Activated CD8-positive, alpha-beta memory T cell treated with anti-CD3 and anti-CD28 coated beads, Interleukin-2, amount 50 U/mL, for 4 hours (primary cell): ENCODE data around the gene C17orf113.
"Not testable (repeated sequence)": the region's sequence is repeated elsewhere in the genome, so short reads cannot be mapped to it uniquely, and the experiment has no call there.

Experiments
- DNase-seq: peaks from one replicate; pipeline ENCODE4 v3.0.0-alpha.2; 2020

C17orf113 gene

GRCh38 chr17:42039794-42040763, 10.3 kb downstream of the C17orf113 start:
- no peak for DNase-seq

- DNase-seq: no peak
Observed at GRCh38 chr17:42038221-42038973, 12.0 kb downstream of the C17orf113 start.

DNA sequence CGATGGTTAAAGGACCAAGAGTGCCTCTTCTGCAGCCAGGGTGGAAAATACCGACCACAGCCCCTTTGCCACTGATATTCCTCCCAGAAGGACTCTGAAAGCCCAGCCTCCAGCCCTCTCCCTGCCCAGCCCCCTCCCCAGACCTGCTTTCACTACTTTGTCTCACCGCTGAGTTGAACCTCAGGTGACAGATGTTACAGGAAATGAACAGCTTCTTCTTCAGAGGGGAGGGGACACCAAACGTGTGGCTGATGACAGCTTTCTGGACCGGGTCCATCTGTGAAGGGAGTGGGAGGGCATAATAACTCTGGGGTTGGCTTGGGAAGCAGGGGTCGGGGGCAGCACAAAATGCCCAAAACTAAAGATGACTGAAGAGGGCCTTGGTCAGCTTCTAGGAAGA, 16.3 kb downstream of the C17orf113 start:
- DNase-seq: no peak

- DNase-seq: no peak
Observed at GRCh38 chr17:42031584-42031983, 18.8 kb downstream of the C17orf113 start.

DNA sequence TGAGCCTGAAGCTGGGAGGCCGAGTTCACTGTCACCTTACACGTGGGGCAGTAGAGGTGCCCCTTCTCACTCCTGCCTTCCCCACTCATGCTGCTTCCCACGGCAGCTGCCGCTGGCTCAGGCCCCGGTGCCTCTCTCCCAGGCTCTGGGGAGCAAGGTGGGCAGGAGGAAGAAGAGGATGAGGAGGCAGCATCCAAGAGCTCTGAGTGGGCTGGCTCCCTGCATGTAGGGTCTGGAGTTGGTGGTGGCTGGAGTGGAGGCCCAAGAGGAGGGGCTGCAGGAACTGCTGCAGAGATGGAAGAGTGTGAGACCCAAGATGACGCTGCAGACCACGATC, 21.6 kb downstream of the C17orf113 start:
- no peak for DNase-seq

DNA sequence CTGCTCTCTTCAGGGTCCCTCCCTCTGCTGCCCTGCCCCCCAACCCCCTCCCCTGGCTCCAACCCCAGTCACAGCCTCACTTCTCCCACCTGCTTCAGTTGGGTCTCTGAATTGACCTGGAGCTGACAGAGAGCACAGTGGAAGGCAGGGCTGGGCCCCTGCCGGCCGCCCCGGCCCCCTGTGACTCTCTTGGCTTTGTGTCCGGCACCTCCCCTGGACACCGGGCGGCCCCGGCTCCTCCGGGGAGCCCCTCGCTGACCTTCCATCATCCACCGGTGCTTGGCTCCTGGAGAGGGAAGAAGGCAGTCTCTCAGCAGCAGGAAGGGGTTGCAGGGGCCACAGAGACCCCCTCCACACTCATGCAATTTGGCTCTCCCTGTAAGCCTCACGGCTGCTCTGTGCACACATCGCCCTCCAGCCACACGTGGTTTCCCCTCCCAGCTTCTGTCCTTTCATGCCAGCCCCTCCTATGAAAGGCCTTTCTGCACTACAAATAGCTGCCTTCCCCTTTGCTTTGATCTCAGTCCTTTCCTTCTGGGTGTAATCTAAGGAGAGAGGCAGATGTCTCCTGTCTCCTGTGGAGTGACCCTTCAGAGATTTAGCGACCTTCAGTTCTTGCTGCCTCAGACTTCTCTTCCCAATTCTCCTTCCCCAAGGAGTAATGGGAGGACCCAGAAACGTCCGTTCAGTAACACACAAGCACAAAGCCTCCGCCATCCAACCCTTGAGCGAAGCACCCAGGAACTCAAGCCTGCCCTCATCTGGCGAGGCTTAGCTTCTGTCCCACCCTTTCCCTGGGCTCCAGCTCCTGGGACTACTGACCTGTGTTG, 22.2 kb downstream of the C17orf113 start:
- DNase-seq: no peak

- DNase-seq: no peak
Observed at GRCh38 chr17:42027590-42027889, 22.9 kb downstream of the C17orf113 start.

- no peak for DNase-seq
Observed at GRCh38 chr17:42026857-42027589, 23.4 kb downstream of the C17orf113 start.

DNA sequence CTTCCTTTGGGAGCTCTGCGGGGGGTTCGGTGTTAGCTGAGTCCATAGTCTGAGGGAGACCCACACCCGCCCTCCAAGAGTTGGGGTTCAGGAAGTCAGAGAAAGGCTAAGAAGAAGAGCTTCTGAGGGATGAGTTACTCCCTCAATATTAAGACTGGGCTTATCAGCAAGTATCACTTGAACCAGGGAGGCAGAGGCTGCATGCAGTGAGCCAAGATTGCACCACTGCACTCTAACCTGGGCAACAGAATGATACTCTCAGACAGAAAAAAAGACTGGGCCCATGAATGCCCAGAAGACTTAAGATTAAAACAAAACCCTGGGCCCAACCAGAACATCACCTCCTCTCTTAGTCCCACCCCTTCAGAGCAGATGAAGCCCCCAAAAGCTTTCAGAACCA, 24.5 kb downstream of the C17orf113 start:
- DNase-seq: no peak

- no peak for DNase-seq
Observed at GRCh38 chr17:42025191-42025579, 25.2 kb downstream of the C17orf113 start.

- no peak for DNase-seq
Observed at GRCh38 chr17:42023524-42024349, 26.7 kb downstream of the C17orf113 start.

DNA sequence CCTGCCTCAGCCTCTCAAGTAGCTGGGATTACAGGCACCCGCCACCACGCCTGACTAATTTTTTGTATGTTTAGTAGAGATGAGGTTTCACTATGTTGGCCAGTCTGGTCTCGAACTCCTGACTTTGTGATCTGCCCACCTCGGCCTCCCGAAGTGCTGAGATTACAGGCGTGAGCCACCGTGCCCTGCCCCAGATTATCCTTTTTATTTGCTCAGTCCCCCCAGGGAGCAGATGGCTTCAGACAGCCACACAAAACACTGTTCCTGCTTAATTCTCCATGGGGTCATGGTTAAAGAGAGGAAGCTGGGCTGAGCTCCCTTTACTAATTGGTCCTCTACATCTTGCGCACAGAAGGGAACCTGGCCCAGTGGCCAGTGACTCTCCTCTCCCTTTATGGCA, 29.6 kb downstream of the C17orf113 start:
- DNase-seq: not testable (repeated sequence)

- peak; percentile 92 for DNase-seq
Observed at GRCh38 chr17:42019509-42020404, 30.6 kb downstream of the C17orf113 start, which contains the start of gene NKIRAS2. Gene NKIRAS2 (plus strand): TSS chr17:42020090. CDS start chr17:42021578, 1,488 bp downstream.

DNA sequence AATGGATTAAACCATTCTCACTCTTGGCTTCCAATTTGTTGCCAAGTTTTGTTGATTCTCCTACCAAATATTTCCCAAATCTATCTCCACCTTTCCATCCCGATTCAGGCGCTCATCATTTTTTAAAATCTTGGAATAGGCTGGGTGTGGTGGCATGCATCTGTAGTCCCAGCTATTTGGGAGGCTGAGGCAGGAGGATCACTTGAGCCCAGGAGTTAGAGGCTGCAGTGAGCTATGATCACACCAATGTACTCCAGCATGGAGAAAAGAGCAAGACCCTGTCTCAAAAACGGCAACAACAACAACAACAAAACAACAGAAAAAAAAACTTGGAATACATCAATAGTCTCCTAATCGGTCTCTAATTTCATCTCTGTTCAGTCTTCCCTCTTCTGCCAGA, 31.4 kb downstream of the C17orf113 start:
- no peak for DNase-seq

DNA sequence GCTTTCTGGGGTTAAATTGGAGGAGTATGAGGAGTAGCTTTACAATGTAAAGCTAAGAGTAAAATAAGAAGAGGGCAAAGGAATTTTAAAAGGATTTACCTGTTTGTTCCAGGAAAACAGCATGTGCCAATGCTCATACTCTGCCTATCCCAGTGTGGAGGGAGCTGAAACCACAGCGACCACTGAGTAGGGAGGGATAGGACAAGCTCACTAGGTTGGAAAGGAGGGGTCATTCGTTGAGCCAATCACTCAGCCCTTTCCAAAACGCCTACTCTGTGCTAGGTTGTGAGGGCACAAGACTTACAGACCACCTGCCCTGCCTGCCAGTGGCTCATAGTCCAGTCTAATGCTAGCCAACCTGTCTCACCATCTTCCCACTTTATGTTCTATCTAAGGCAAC, 32.1 kb downstream of the C17orf113 start:
- DNase-seq: no peak

GRCh38 chr17:42017866-42018200, 32.6 kb downstream of the C17orf113 start:
- no peak for DNase-seq

GRCh38 chr17:42016941-42017865, 33.2 kb downstream of the C17orf113 start, which contains the start of gene DNAJC7:
Gene DNAJC7 (minus strand): TSS chr17:42017439. CDS start chr17:42017416, 23 bp downstream.
- peak; percentile 89 for DNase-seq

DNA sequence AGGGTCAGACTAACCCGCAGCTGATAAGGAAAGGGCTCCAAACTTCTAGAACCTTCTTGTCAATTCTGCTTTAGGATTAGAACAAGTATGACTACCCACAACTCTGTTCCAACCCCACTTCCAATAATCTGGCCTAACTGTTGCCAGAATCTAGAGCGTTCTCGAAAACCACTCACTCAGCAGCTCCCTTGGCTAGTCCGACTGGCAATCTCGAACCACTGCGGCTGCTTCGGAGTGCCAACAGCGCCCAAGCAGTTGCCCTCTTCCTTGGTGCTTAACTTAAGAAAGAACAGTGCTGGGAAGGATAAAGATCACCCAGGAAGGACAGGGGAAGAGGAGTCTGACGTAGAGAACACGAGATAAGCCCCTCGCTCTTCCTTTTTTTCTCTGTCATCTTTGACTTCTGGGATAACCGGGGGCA, 34.0 kb downstream of the C17orf113 start:
- DNase-seq: no peak

- not testable (repeated sequence) for DNase-seq
Observed at GRCh38 chr17:42013740-42014139, 36.7 kb downstream of the C17orf113 start.
